WI38 (cell line): ENCODE measurements around the gene SLC41A1.
"Not testable (repeated sequence)": the region's sequence is repeated elsewhere in the genome, so short reads cannot be mapped to it uniquely, and the experiment has no call there.

ENCODE experiments used
- H3K4me3 ChIP-seq: 2 replicates; pipeline ENCODE4 v1.5.1; 2011; ENCODE audit warnings: low read depth, mild to moderate bottlenecking, control low read depth, low read length
- TF ChIP-seq, protein P1 (sequence below): IDR thresholded peaks from 2 replicates; pipeline ENCODE4 v1.5.1; 2012; ENCODE audit warnings: low read depth, mild to moderate bottlenecking, control low read depth, low read length

Gene SLC41A1

DNA sequence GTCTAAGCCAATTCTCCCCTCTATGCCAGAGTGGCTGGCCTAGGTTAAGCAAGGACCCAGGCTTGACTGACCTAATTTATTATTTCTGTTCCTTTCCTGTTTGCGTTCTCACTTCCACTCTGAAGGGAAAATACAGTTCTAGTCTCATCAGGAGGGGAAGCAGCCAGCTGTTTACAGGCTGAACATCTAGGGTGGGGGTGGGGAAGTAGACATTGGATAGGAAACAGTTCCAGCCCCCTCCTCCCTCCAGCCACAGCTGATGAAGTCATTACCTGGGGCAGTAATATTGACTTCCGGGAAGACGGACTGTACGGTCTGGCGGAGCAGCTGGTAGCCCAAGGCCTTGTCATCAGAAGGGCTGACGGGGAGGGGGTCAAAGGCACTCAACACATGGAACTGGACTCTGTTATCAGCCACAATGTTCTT lies 19.3 kb upstream of the SLC41A1 start:
- H3K4me3 ChIP-seq: no peak overlapping the region
- TF ChIP-seq, protein P1, sequence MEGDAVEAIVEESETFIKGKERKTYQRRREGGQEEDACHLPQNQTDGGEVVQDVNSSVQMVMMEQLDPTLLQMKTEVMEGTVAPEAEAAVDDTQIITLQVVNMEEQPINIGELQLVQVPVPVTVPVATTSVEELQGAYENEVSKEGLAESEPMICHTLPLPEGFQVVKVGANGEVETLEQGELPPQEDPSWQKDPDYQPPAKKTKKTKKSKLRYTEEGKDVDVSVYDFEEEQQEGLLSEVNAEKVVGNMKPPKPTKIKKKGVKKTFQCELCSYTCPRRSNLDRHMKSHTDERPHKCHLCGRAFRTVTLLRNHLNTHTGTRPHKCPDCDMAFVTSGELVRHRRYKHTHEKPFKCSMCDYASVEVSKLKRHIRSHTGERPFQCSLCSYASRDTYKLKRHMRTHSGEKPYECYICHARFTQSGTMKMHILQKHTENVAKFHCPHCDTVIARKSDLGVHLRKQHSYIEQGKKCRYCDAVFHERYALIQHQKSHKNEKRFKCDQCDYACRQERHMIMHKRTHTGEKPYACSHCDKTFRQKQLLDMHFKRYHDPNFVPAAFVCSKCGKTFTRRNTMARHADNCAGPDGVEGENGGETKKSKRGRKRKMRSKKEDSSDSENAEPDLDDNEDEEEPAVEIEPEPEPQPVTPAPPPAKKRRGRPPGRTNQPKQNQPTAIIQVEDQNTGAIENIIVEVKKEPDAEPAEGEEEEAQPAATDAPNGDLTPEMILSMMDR: no peak

DNA sequence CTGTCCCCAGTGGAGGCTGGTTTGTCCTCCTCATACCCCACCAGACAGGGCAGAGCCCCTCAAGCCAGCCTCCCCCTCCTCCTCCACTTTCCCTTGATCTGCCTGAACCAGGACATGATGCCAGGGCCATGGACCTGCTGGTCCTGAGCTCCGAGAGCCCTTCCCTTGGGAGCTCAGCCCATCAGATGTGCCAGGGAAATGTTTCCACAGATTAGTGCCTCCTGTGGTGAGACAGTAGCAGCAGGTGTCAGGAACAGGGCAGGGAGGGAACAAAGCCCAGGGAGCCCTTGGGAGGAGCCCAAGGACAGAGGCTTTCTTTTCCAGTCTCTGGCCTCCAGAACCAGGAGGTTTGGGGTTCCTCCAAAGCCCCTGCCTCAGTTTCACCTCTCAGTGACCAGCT lies 14.6 kb upstream of the SLC41A1 start:
- H3K4me3 ChIP-seq: no peak overlapping the region
- TF ChIP-seq, protein P1: no peak

DNA sequence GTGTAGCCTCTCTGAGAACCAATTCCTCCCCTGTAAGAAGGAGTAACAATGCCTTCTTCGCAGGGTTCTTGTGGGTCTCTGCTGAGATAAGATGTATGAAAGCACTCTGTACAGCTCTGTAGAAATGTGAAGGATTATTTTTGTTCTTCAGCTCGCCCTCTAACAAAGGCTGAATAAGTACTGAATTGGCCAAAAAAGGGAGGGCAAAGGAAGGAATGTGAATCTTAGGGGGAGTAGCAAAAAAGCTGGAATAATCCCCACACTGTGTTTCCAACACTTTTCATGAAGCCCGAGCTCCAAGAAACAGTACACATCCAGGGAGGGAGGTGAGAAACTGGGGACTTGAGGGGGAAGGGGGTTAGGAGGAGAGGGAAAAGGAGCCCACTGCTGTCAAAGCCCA lies 14.0 kb upstream of the SLC41A1 start:
- H3K4me3 ChIP-seq: no peak overlapping the region
- TF ChIP-seq, protein P1: no peak

DNA sequence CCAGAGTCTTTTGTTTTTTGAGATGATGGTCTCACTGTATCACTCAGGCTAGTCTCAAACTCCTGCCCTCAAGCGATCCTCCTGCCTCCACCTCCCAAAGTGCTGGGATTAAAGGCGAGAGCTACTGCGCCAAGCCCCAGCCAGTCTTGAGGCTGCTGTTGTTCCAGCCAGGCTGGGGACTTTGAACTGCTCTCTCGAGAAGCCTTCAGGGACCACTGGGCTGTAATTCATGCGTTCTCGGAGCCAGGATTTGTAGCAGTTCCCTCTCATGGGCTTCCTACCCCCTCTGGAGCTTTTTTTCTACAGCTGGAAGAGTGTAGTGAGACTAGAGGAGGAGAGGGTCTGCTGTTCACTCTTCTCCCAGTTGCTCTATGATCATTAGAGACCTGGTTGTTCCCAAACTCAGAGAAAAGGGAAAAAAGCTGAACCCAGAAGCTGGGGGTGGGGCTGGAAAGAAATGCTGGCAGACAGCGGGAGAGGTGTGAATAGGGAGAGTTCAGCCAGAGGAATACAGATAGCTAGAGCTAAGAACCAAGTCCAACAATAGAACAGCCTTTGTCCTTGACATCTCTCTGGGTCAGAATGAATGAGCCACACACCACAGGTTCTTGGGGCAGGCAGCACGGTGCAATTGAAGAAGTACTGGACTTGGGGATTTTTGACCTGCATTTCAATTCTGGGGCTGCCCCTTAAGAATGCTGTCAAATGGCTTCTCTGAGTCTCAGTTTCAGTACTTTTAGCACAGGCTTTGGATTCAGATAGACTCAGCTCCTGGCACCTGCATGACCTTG lies 13.2 kb upstream of the SLC41A1 start:
- H3K4me3 ChIP-seq: no peak overlapping the region
- TF ChIP-seq, protein P1: no peak

- TF ChIP-seq, protein P1: no peak
- no peak overlapping the region for H3K4me3 ChIP-seq
Observed at GRCh38 chr1:205824180-205824579, 11.2 kb upstream of the SLC41A1 start.

GRCh38 chr1:205823260-205823659 lies 10.3 kb upstream of the SLC41A1 start:
- H3K4me3 ChIP-seq: not testable (repeated sequence)

DNA sequence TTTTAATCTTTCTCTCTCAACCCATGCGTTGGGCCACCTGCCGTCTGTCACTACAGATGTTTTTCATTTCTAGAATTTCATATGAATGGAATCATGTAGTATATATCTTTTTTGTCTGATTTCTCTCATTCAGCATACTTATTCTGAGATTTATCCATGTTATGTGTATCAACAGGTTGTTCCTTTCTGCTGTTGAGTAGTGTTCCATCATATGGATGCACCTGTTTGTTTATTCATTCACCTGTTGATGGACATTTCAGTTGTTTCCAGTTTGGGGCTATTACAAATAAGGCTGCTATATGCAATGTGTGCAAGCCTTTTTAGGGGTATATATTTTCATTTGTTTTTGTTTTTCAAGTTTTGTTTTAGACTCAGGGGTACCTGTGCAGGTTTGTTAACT lies 9.4 kb upstream of the SLC41A1 start:
- TF ChIP-seq, protein P1: no peak
- H3K4me3 ChIP-seq: no peak overlapping the region

GRCh38 chr1:205817988-205818387 lies 5.0 kb upstream of the SLC41A1 start:
- no peak overlapping the region for H3K4me3 ChIP-seq
- TF ChIP-seq, protein P1: no peak
